Keratinocyte (primary cell): ENCODE results near the gene KRTAP4-16. TPM values are rescaled to one million over a fixed set of nuclear protein-coding genes. Genes with fewer than 3 reads are reported as not detected.

Experiments used
- DNase-seq: peaks from one replicate; pipeline ENCODE4 v3.0.0-alpha.2; 2011; ENCODE audit warnings: low read depth, missing footprints, low spot score
- FAIRE-seq: peaks from 2 replicates; lab custom pipeline; 2011; peaks lifted over from hg19 to GRCh38; lab: Jason Lieb, UNC
- H2AFZ ChIP-seq: 2 replicates; pipeline ENCODE4 v1.6.0; 2012; ENCODE audit warnings: low read length, control low read depth, inconsistent platforms; ENCODE audit not compliant: control insufficient read depth
- H3K27ac ChIP-seq: 2 replicates; pipeline ENCODE4 v1.5.1; 2011; ENCODE audit warnings: low read length; ENCODE audit not compliant: control insufficient read depth, insufficient read depth
- H3K27me3 ChIP-seq: 3 replicates; pipeline ENCODE4 v1.6.0; 2011; ENCODE audit warnings: low read length; ENCODE audit not compliant: control insufficient read depth, insufficient read depth; ENCODE audit errors: extremely low read depth
- H3K36me3 ChIP-seq, 2 experiments: 2 replicates in 1 of 2; 3 replicates in 1 of 2; pipeline ENCODE4 v1.5.1; 2011; ENCODE audit warnings: low read length in 2 of 2, mild to moderate bottlenecking in 1 of 2; ENCODE audit not compliant: control insufficient read depth in 2 of 2, insufficient read depth in 2 of 2; ENCODE audit errors: extremely low read depth in 1 of 2
- H3K4me1 ChIP-seq: 3 replicates; pipeline ENCODE4 v1.5.1; 2011; ENCODE audit warnings: low read length; ENCODE audit not compliant: control insufficient read depth, insufficient read depth; ENCODE audit errors: extremely low read depth
- H3K4me2 ChIP-seq: 3 replicates; pipeline ENCODE4 v1.6.0; 2011; ENCODE audit warnings: low read depth, low read length; ENCODE audit not compliant: control insufficient read depth, insufficient read depth; ENCODE audit errors: extremely low read depth
- H3K4me3 ChIP-seq, 3 experiments: fragments of 200-600 bp in 1 of 3; sonication (generic) in 1 of 3; 2 replicates in 2 of 3; 3 replicates in 1 of 3; pipeline ENCODE4 v1.5.1; 2011 to 2016; ENCODE audit warnings: low read length in 3 of 3, mild to moderate bottlenecking in 3 of 3, control low read depth in 2 of 3, inconsistent platforms in 1 of 3, low read depth in 1 of 3, mixed read lengths in 1 of 3, mixed run types in 1 of 3, moderate library complexity in 1 of 3; ENCODE audit not compliant: control insufficient read depth in 2 of 3, insufficient read depth in 2 of 3; ENCODE audit errors: extremely low read depth in 1 of 3
- H3K79me2 ChIP-seq: 2 replicates; pipeline ENCODE4 v1.6.0; 2012; ENCODE audit warnings: low read length; ENCODE audit not compliant: control insufficient read depth, insufficient read depth
- H3K9ac ChIP-seq: 3 replicates; pipeline ENCODE4 v1.6.0; 2011; ENCODE audit warnings: low read length; ENCODE audit not compliant: control insufficient read depth, insufficient read depth; ENCODE audit errors: extremely low read depth
- H3K9me1 ChIP-seq: 3 replicates; pipeline ENCODE4 v1.6.0; 2011; ENCODE audit warnings: low read length; ENCODE audit not compliant: control insufficient read depth, insufficient read depth; ENCODE audit errors: extremely low read depth
- H3K9me3 ChIP-seq: 2 replicates; pipeline ENCODE4 v1.5.1; 2012; ENCODE audit warnings: low read depth, low read length; ENCODE audit not compliant: control insufficient read depth
- H4K20me1 ChIP-seq: 3 replicates; pipeline ENCODE4 v1.6.0; 2011; ENCODE audit warnings: low read length; ENCODE audit not compliant: control insufficient read depth, insufficient read depth; ENCODE audit errors: extremely low read depth
- CTCF ChIP-seq, 3 experiments: IDR thresholded peaks in 1 of 3; conservative IDR thresholded peaks in 1 of 3; optimal IDR thresholded peaks in 1 of 3; 2 replicates in 2 of 3; 3 replicates in 1 of 3; pipeline versions ENCODE3 to v1.5.1; 2011; ENCODE audit warnings: low read length in 3 of 3, mild to moderate bottlenecking in 3 of 3, moderate library complexity in 2 of 3, control low read depth in 1 of 3, inconsistent platforms in 1 of 3; ENCODE audit not compliant: insufficient read depth in 2 of 3; ENCODE audit errors: extremely low read depth in 1 of 3
- EZH2 ChIP-seq: IDR thresholded peaks from one replicate; pipeline ENCODE4 v1.6.1; 2012; ENCODE audit warnings: inconsistent platforms, mild to moderate bottlenecking, low read length, moderate library complexity
- dilution Hi-C: fragments of 300-500 bp; cut with MboI; formaldehyde crosslinking; loops from one replicate; pipeline ENCODE4 v1.7.0; 2020; ENCODE audit warnings: low sequenced_read_pairs; ENCODE audit not compliant: extremely low pct_ligation_motif_present
- polyA minus RNA-seq, 3 experiments: library from RNA; depleted of rRNA, polyadenylated mRNA; stranded (reverse); fragments of >200 nt; gene quantifications; 1 replicate in 1 of 3; 2 replicates in 1 of 3; 3 replicates in 1 of 3; pipeline ENCODE4 v1.2.3, GENCODE V29; 2011
- polyA plus RNA-seq, 5 experiments: library from polyadenylated mRNA; depleted of rRNA in 3 of 5; stranded (reverse) in 3 of 5; stranded (forward) in 1 of 5; unstranded in 1 of 5; fragments of >200 nt; gene quantifications; 1 replicate in 1 of 5; 2 replicates in 3 of 5; 3 replicates in 1 of 5; pipeline versions ENCODE4 v1.2.1 to v1.2.3, GENCODE V29; 2011 to 2012; ENCODE audit warnings: missing spikeins in 2 of 5, low read depth in 1 of 5, low replicate concordance in 1 of 5

Gene KRTAP4-16
- polyA plus RNA-seq (not detected in 3 replicates), polyA minus RNA-seq (not detected in 3 replicates)
- not detected for polyA plus RNA-seq (2011; ENCODE audit: low read depth)
- not detected in 2 replicates for polyA plus RNA-seq (2011; cell fraction: cytosol; rRNA removed)
- polyA plus RNA-seq (2011; cell fraction: nucleus; rRNA removed) = not detected in 2 replicates
- polyA plus RNA-seq (2012; ENCODE audit: low replicate concordance) = not detected in 2 replicates
- not detected for polyA minus RNA-seq (2011; cell fraction: cytosol; rRNA and poly(A)+ RNA removed)
- polyA minus RNA-seq (2011; cell fraction: nucleus; rRNA and poly(A)+ RNA removed) = not detected in 2 replicates

- no peaks in the 10 kb centered on the region for H3K9me3 ChIP-seq
- no peak for TF ChIP-seq CTCF (optimal IDR thresholded peaks at IDR 0.05 in 1 of 3, IDR thresholded peaks at IDR 0.05 in 1 of 3, conservative IDR thresholded peaks at IDR 0.05 in 1 of 3; ENCODE audit: extremely low read depth in 1 of 3, insufficient read depth in 2 of 3, low read length in 3 of 3)
- TF ChIP-seq EZH2 = no peak
- H3K9ac ChIP-seq = no peak within 1 kb of the TSS
- no peaks in the 10 kb centered on the region for H3K79me2 ChIP-seq
- H4K20me1 ChIP-seq = no peaks in the 10 kb centered on the region
- FAIRE-seq = no peak
- no peak within 1 kb of the TSS for H2AFZ ChIP-seq
- H3K4me3 ChIP-seq = no peak within 1 kb of the TSS
- H3K27me3 ChIP-seq = no peaks in the 10 kb centered on the region
- no peak within 1 kb of the TSS for H3K27ac ChIP-seq
- no peaks in the 10 kb centered on the region for H3K9me1 ChIP-seq
- dilution Hi-C loops = no loop called here
- no peak for DNase-seq
- no peaks in the 10 kb centered on the region for H3K36me3 ChIP-seq
- H3K4me1 ChIP-seq = peaks cover 32% of the 10 kb centered on the region
- no peak within 1 kb of the TSS for H3K4me2 ChIP-seq
These were observed at the start of gene KRTAP4-16 for GRCh38 chr17:41101586-41102259. Gene KRTAP4-16 (minus strand): TSS chr17:41102209. CDS start chr17:41102209, 0 bp downstream.

- H3K4me2 ChIP-seq = no peak overlapping the region
- TF ChIP-seq EZH2 (no peak), CTCF (optimal IDR thresholded peaks at IDR 0.05 in 1 of 3, IDR thresholded peaks at IDR 0.05 in 1 of 3, conservative IDR thresholded peaks at IDR 0.05 in 1 of 3; ENCODE audit: extremely low read depth in 1 of 3, insufficient read depth in 2 of 3, low read length in 3 of 3) (no peak)
- no peaks in the 10 kb centered on the region for H3K27me3 ChIP-seq
- H3K9me1 ChIP-seq = no peaks in the 10 kb centered on the region
- dilution Hi-C loops = no loop called here
- no peaks in the 10 kb centered on the region for H4K20me1 ChIP-seq
- FAIRE-seq (no peak), DNase-seq (no peak)
- H2AFZ ChIP-seq = no peak overlapping the region
- no peak overlapping the region for H3K4me3 ChIP-seq
- no peaks in the 10 kb centered on the region for H3K9me3 ChIP-seq
- H3K4me1 ChIP-seq = no peaks in the 10 kb centered on the region
- no peaks in the 10 kb centered on the region for H3K36me3 ChIP-seq
- H3K79me2 ChIP-seq = no peaks in the 10 kb centered on the region
- H3K27ac ChIP-seq = no peak overlapping the region
- H3K9ac ChIP-seq = no peak overlapping the region
These were observed 49.5 kb upstream of the KRTAP4-16 start for GRCh38 chr17:41151525-41151924.
